Endothelial cell of umbilical vein (primary cell): ENCODE measurements around the gene HS6ST2. TPM values are rescaled to one million over a fixed set of nuclear protein-coding genes. Genes with fewer than 3 reads are reported as not detected.

ENCODE experiments used
- BruUV-seq: library from RNA; stranded (reverse); fragments of 400-500 nt; replicated peaks from 2 replicates; lab custom pipeline; 2021; lab: Mats Ljungman, UMichigan
- CTCF ChIA-PET: fragments of 300-600, 350-600 bp; sonication (Branson Sonifier 250); formaldehyde crosslinking; loops from one replicate; lab custom pipeline; 2021; ENCODE audit warnings: antibody characterized with exemption, inconsistent platforms; lab: Charles Lee
- POLR2A ChIA-PET: fragments of 300-600, 350-600 bp; sonication (Branson Sonifier 250); formaldehyde crosslinking; loops from one replicate; lab custom pipeline; 2021; ENCODE audit warnings: antibody characterized with exemption, inconsistent platforms; lab: Charles Lee
- DNase-seq: peaks from one replicate; pipeline ENCODE4 v3.0.0-alpha.2; 2011; ENCODE audit warnings: low read depth, low spot score
- FAIRE-seq: peaks from 2 replicates; lab custom pipeline; 2011; peaks lifted over from hg19 to GRCh38; lab: Jason Lieb, UNC
- H2AFZ ChIP-seq: 2 replicates; pipeline ENCODE4 v1.6.0; 2012; ENCODE audit warnings: low read depth, low read length, control low read depth, inconsistent platforms
- H3K27ac ChIP-seq: 2 replicates; pipeline ENCODE4 v1.5.1; 2011; ENCODE audit warnings: low read depth, mild to moderate bottlenecking, control low read depth, low read length, moderate library complexity; ENCODE audit not compliant: insufficient read depth
- H3K27me3 ChIP-seq, 2 experiments: 2 replicates each; pipeline versions ENCODE4 v1.6.0 to v1.6.1; 2011; ENCODE audit warnings: low read length in 2 of 2, mixed read lengths in 1 of 2; ENCODE audit not compliant: control insufficient read depth in 2 of 2, insufficient read depth in 2 of 2
- H3K36me3 ChIP-seq, 2 experiments: 2 replicates in 1 of 2; 3 replicates in 1 of 2; pipeline ENCODE4 v1.5.1; 2011; ENCODE audit warnings: low read length in 2 of 2, mild to moderate bottlenecking in 1 of 2, moderate library complexity in 1 of 2; ENCODE audit not compliant: control insufficient read depth in 2 of 2, insufficient read depth in 2 of 2; ENCODE audit errors: extremely low read depth in 1 of 2
- H3K4me1 ChIP-seq: 3 replicates; pipeline ENCODE4 v1.5.1; 2011; ENCODE audit warnings: mild to moderate bottlenecking, low read length; ENCODE audit not compliant: control insufficient read depth, insufficient read depth; ENCODE audit errors: extremely low read depth
- H3K4me2 ChIP-seq: 2 replicates; pipeline ENCODE4 v1.6.1; 2011; ENCODE audit warnings: low read length, control low read depth, mixed read lengths; ENCODE audit not compliant: insufficient read depth
- H3K4me3 ChIP-seq, 3 experiments: fragments of 200-600 bp in 1 of 3; sonication (generic), shearing (Covaris generic) in 1 of 3; replicated peaks in 1 of 3; 2 replicates each; pipeline ENCODE4 v1.5.1; 2011 to 2016; ENCODE audit warnings: control low read depth in 3 of 3, low read length in 3 of 3, mild to moderate bottlenecking in 2 of 3, inconsistent platforms in 1 of 3, low read depth in 1 of 3, moderate library complexity in 1 of 3; ENCODE audit not compliant: insufficient read depth in 1 of 3
- H3K79me2 ChIP-seq: 2 replicates; pipeline ENCODE4 v1.6.0; 2012; ENCODE audit warnings: low read length, inconsistent platforms; ENCODE audit not compliant: control insufficient read depth, insufficient read depth
- H3K9ac ChIP-seq: replicated peaks from 2 replicates; pipeline ENCODE3; 2011; ENCODE audit warnings: low read length, control low read depth; ENCODE audit not compliant: insufficient read depth; ENCODE audit errors: extremely low read depth
- H3K9me1 ChIP-seq: replicated peaks from 3 replicates; pipeline ENCODE4 v1.6.0; 2011; ENCODE audit warnings: mild to moderate bottlenecking, low read length; ENCODE audit not compliant: control insufficient read depth, insufficient read depth; ENCODE audit errors: extremely low read depth
- H3K9me3 ChIP-seq: replicated peaks from 2 replicates; pipeline ENCODE4 v1.5.1; 2012; ENCODE audit warnings: low read length, inconsistent platforms; ENCODE audit not compliant: control insufficient read depth, insufficient read depth
- H4K20me1 ChIP-seq: replicated peaks from 2 replicates; pipeline ENCODE3; 2011; ENCODE audit warnings: mild to moderate bottlenecking, low read length; ENCODE audit not compliant: control insufficient read depth, insufficient read depth; ENCODE audit errors: extremely low read depth
- EZH2 ChIP-seq: IDR thresholded peaks from 2 replicates; pipeline ENCODE4 v1.6.1; 2012; ENCODE audit warnings: borderline replicate concordance, low read depth, mild to moderate bottlenecking, moderate library complexity, low read length, inconsistent platforms; ENCODE audit not compliant: severe bottlenecking
- FOS ChIP-seq: IDR thresholded peaks from 2 replicates; pipeline ENCODE4 v1.6.1; 2011; ENCODE audit warnings: mild to moderate bottlenecking, low read length, moderate library complexity, borderline replicate concordance; ENCODE audit not compliant: insufficient read depth
- GATA2 ChIP-seq: IDR thresholded peaks from 2 replicates; pipeline ENCODE4 v1.7.0; 2011; ENCODE audit warnings: low read depth, mild to moderate bottlenecking, moderate library complexity, mixed read lengths, low read length; ENCODE audit not compliant: insufficient read length, insufficient read depth
- JUN ChIP-seq: IDR thresholded peaks from 2 replicates; pipeline ENCODE4 v1.6.1; 2011; ENCODE audit warnings: borderline replicate concordance, low read depth; ENCODE audit not compliant: insufficient read length, insufficient read depth
- MYC ChIP-seq: IDR thresholded peaks from one replicate; pipeline ENCODE4 v1.6.1; 2011; ENCODE audit warnings: mild to moderate bottlenecking, low read depth, low read length
- POLR2A ChIP-seq: IDR thresholded peaks from 2 replicates; pipeline ENCODE4 v1.6.1; 2012; ENCODE audit warnings: low read depth, mild to moderate bottlenecking, control low read depth, low read length
- POLR2AphosphoS5 ChIP-seq: IDR thresholded peaks from 2 replicates; pipeline ENCODE4 v1.6.1; 2012; ENCODE audit warnings: low read depth, mild to moderate bottlenecking, control low read depth, low read length, moderate library complexity; ENCODE audit not compliant: insufficient read depth
- dilution Hi-C: fragments of 300-500 bp; cut with MboI; formaldehyde crosslinking; loops from one replicate; pipeline ENCODE4 v1.15.0; 2019; ENCODE audit warnings: low sequenced_read_pairs; ENCODE audit not compliant: extremely low pct_ligation_motif_present
- intact Hi-C: fragments of 100-400 bp; cut with micrococcal nuclease; formaldehyde crosslinking; loops from one replicate; pipeline ENCODE4 v1.10.0; 2022
- polyA plus RNA-seq, 4 experiments: library from polyadenylated mRNA; depleted of rRNA in 3 of 4; stranded (reverse) in 3 of 4; unstranded in 1 of 4; fragments of >200 nt; gene quantifications; 2 replicates each; pipeline versions ENCODE4 v1.2.1 to v1.2.3, GENCODE V29; 2011 to 2012; ENCODE audit warnings: missing spikeins in 1 of 4
- total RNA-seq: library from RNA; stranded (reverse); gene quantifications from 2 replicates; pipeline ENCODE4 v1.2.3, GENCODE V29; 2021
- TF ChIP-seq, protein P1 (sequence below): IDR thresholded peaks from 2 replicates; pipeline ENCODE4 v1.6.1; 2011; ENCODE audit not compliant: insufficient read depth, insufficient read length

Gene HS6ST2
- total and polyA plus RNA-seq, 2 donors (not counting 3 experiments of a cell fraction or from before 2014, with no cell fraction given): 0.49 to 0.84 TPM

DNA sequence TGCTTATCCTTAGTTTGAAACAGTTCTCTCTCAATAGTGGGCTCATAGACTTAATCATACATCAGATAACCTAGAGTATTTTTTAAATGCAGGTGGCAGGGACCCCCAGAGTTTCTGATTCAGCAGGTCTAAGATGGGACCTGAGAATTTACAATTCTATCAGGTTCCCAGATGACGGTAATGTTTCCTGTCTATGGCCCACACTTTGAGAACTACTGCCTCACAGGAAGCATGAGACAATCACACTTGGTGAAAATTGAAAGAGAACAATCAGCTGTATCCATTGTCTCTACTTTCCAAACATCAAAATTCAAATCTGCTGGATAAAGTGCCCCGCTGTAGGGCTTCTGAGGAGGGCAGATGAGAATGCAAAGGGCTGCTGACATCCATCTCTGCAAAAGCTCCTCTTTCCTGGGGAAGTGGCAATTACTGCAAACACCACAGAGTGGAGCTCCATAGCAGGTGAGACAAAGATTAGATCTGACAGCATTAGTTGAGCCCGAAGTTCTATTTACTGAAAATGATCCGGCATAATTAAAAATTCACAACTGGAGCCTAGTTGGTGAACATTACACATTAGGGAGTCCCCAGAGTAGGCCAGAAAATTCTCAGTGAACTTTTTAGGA lies 281.8 kb downstream of the HS6ST2 start:
- H3K4me2 ChIP-seq: no peak overlapping the region

DNA sequence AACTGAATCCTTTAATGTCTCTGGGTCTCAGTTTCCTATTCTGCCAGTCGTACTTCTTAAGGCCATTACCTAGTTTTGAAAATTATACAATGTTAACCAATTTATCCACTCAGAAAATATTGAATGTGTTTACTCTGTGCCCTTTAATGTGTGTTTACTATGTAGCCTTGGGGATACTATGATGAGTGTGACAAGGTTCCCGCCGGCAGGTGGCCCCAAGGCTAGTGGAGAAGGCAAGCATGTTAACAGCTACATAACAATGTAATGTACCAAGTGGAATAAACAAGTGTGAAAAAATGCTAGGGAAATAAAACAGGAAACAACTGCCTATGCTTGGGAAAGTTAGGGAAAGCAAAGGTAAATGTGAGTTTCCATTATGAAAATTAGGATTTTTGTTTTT lies 282.3 kb downstream of the HS6ST2 start:
- Histone ChIP-seq H3K27me3 (no peaks in the 10 kb centered on the region), H3K4me1 (no peaks in the 10 kb centered on the region), H3K9ac (no peak overlapping the region), H3K9me1 (no peaks in the 10 kb centered on the region), H3K36me3 (no peaks in the 10 kb centered on the region), H3K27ac (no peak overlapping the region), H4K20me1 (no peaks in the 10 kb centered on the region), H3K9me3 (no peaks in the 10 kb centered on the region), H2AFZ (no peak overlapping the region), H3K4me2 (no peak overlapping the region), H3K79me2 (no peaks in the 10 kb centered on the region), H3K4me3 (no peak overlapping the region)
- ChIA-PET CTCF (no interaction called here), POLR2A (no interaction called here)
- intact Hi-C loops (no loop called here), dilution Hi-C loops (no loop called here)
- DNase-seq: no peak
- BruUV-seq: no TSS peak
- TF ChIP-seq POLR2A (no peak), JUN (no peak), POLR2AphosphoS5 (no peak)
- FAIRE-seq: no peak

More for the DNA sequence above, 281.8 kb downstream of the HS6ST2 start:
- no peak for FAIRE-seq
- H3K27ac ChIP-seq: no peak overlapping the region
- ChIA-PET CTCF (interaction anchor here (1.1 kb wide), 1 partner anchor 994 kb away, joined by 3 read pairs; no protein-coding TSS in a partner anchor), POLR2A (no interaction called here)
- intact Hi-C loops: no loop called here
- H3K4me1 ChIP-seq: no peaks in the 10 kb centered on the region
- dilution Hi-C loops: no loop called here
- H3K27me3 ChIP-seq: no peaks in the 10 kb centered on the region
- DNase-seq: no peak
- H3K9me1 ChIP-seq: no peaks in the 10 kb centered on the region
- H3K9ac ChIP-seq: no peak overlapping the region
- no peaks in the 10 kb centered on the region for H3K36me3 ChIP-seq
- no peak for TF ChIP-seq GATA2
- TF ChIP-seq FOS: no peak
- TF ChIP-seq, protein P1, sequence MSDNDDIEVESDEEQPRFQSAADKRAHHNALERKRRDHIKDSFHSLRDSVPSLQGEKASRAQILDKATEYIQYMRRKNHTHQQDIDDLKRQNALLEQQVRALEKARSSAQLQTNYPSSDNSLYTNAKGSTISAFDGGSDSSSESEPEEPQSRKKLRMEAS: no peak
- TF ChIP-seq POLR2AphosphoS5: no peak
- no peak for TF ChIP-seq POLR2A
- no peak for TF ChIP-seq JUN
- no peak for TF ChIP-seq MYC
- TF ChIP-seq EZH2: no peak
- H3K9me3 ChIP-seq: no peaks in the 10 kb centered on the region
- BruUV-seq: no TSS peak
- no peak overlapping the region for H2AFZ ChIP-seq
- H3K4me3 ChIP-seq: no peak overlapping the region
- H3K79me2 ChIP-seq: no peaks in the 10 kb centered on the region
- H4K20me1 ChIP-seq: no peaks in the 10 kb centered on the region
